ENCODE results near the gene ACTR5.

DNA sequence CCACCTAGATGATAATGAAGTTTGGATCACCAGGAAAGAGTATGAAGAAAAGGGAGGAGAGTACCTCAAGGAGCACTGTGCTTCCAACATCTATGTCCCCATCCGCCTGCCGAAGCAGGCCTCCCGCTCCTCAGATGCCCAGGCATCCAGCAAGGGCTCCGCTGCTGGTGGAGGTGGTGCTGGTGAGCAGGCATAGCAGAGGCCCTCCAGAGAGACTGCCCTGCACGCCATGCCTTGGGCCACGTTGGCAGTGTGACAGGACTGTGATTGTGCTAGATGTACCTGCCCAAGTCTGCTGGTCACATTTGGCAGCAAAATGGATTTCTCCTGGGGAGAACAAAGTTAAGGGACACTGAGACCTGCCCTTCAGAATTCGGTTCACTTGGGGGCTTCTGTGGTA, 23.4 kb downstream of the ACTR5 start:
- TF ChIP-seq, protein P1, sequence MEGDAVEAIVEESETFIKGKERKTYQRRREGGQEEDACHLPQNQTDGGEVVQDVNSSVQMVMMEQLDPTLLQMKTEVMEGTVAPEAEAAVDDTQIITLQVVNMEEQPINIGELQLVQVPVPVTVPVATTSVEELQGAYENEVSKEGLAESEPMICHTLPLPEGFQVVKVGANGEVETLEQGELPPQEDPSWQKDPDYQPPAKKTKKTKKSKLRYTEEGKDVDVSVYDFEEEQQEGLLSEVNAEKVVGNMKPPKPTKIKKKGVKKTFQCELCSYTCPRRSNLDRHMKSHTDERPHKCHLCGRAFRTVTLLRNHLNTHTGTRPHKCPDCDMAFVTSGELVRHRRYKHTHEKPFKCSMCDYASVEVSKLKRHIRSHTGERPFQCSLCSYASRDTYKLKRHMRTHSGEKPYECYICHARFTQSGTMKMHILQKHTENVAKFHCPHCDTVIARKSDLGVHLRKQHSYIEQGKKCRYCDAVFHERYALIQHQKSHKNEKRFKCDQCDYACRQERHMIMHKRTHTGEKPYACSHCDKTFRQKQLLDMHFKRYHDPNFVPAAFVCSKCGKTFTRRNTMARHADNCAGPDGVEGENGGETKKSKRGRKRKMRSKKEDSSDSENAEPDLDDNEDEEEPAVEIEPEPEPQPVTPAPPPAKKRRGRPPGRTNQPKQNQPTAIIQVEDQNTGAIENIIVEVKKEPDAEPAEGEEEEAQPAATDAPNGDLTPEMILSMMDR (conservative IDR thresholded peaks at IDR 0.05 in 1 of 2, IDR thresholded peaks at IDR 0.05 in 1 of 2; ENCODE audit: low read depth in 1 of 2, low read length in 2 of 2) = no peak
- TF ChIP-seq EZH2 (IDR thresholded peaks at IDR 0.05; ENCODE audit: low read length, missing control alignments) = no peak

All from fibroblast of lung (primary cell).